Stimulated activated naive CD8-positive, alpha-beta T cell treated with anti-CD3 and anti-CD28 coated beads, Interleukin-15, Interleukin-2, amounts not matched to agents 100 ng/mL and 50 ng/mL, for 24 hours (primary cell): ENCODE data around the gene ARHGEF17.
A peak's percentile ranks its signal among the peaks of the same experiment; 100 is the strongest.

Experiments
- H3K27ac Mint-ChIP-seq: one replicate; pipeline ENCODE4 v1.8.0; 2021; ENCODE audit warnings: mild to moderate bottlenecking, mixed read lengths
- H3K27me3 Mint-ChIP-seq: one replicate; pipeline ENCODE4 v1.8.0; 2021; ENCODE audit warnings: mixed read lengths
- H3K36me3 Mint-ChIP-seq: one replicate; pipeline ENCODE4 v1.8.0; 2021; ENCODE audit warnings: low read depth, mixed read lengths
- H3K4me1 Mint-ChIP-seq: one replicate; pipeline ENCODE4 v1.8.0; 2021; ENCODE audit warnings: low read depth, mixed read lengths
- H3K4me3 Mint-ChIP-seq: one replicate; pipeline ENCODE4 v1.8.0; 2021; ENCODE audit warnings: mild to moderate bottlenecking, mixed read lengths
- H3K9me3 Mint-ChIP-seq: one replicate; pipeline ENCODE4 v1.8.0; 2021; ENCODE audit warnings: mixed read lengths

The ARHGEF17 gene

GRCh38 chr11:73404506-73405145 is 96.5 kb downstream of the ARHGEF17 start:
- Mint-ChIP-seq H3K36me3 (peaks cover 13% of the 10 kb centered on the region), H3K4me1 (no peaks in the 10 kb centered on the region), H3K27ac (no peak overlapping the region), H3K4me3 (no peak overlapping the region), H3K27me3 (no peaks in the 10 kb centered on the region), H3K9me3 (no peaks in the 10 kb centered on the region)

GRCh38 chr11:73405146-73405510 is 97.1 kb downstream of the ARHGEF17 start:
- H3K27me3 Mint-ChIP-seq: no peaks in the 10 kb centered on the region
- H3K9me3 Mint-ChIP-seq: no peaks in the 10 kb centered on the region
- peaks cover 13% of the 10 kb centered on the region for H3K36me3 Mint-ChIP-seq
- no peak overlapping the region for H3K27ac Mint-ChIP-seq
- no peaks in the 10 kb centered on the region for H3K4me1 Mint-ChIP-seq
- no peak overlapping the region for H3K4me3 Mint-ChIP-seq

- Mint-ChIP-seq H3K4me1 (no peaks in the 10 kb centered on the region), H3K4me3 (no peak overlapping the region), H3K27ac (no peak overlapping the region), H3K36me3 (peaks cover 13% of the 10 kb centered on the region), H3K9me3 (no peaks in the 10 kb centered on the region), H3K27me3 (no peaks in the 10 kb centered on the region)
Measured at GRCh38 chr11:73406131-73406530, 98.1 kb downstream of the ARHGEF17 start.

GRCh38 chr11:73406619-73407018 is 98.5 kb downstream of the ARHGEF17 start:
- Mint-ChIP-seq H3K4me1 (no peaks in the 10 kb centered on the region), H3K4me3 (no peak overlapping the region), H3K27ac (no peak overlapping the region), H3K36me3 (peaks cover 13% of the 10 kb centered on the region), H3K9me3 (no peaks in the 10 kb centered on the region), H3K27me3 (no peaks in the 10 kb centered on the region)

GRCh38 chr11:73409431-73409830 is 101.4 kb downstream of the ARHGEF17 start:
- no peaks in the 10 kb centered on the region for H3K9me3 Mint-ChIP-seq
- no peak overlapping the region for H3K27ac Mint-ChIP-seq
- peaks cover 13% of the 10 kb centered on the region for H3K36me3 Mint-ChIP-seq
- no peak overlapping the region for H3K4me3 Mint-ChIP-seq
- no peaks in the 10 kb centered on the region for H3K4me1 Mint-ChIP-seq
- no peaks in the 10 kb centered on the region for H3K27me3 Mint-ChIP-seq

- Mint-ChIP-seq H3K36me3 (peaks cover 13% of the 10 kb centered on the region), H3K27me3 (no peaks in the 10 kb centered on the region), H3K27ac (no peak overlapping the region)
Measured at GRCh38 chr11:73410627-73411026, 102.6 kb downstream of the ARHGEF17 start.

GRCh38 chr11:73411031-73411430 is 103.0 kb downstream of the ARHGEF17 start:
- Mint-ChIP-seq H3K4me3 (no peak overlapping the region), H3K27me3 (no peaks in the 10 kb centered on the region), H3K27ac (no peak overlapping the region), H3K36me3 (peaks cover 13% of the 10 kb centered on the region), H3K9me3 (no peaks in the 10 kb centered on the region), H3K4me1 (peaks cover 3% of the 10 kb centered on the region)

More at GRCh38 chr11:73410627-73411026, 102.6 kb downstream of the ARHGEF17 start:
- Mint-ChIP-seq H3K4me3 (no peak overlapping the region), H3K4me1 (peaks cover 3% of the 10 kb centered on the region), H3K9me3 (no peaks in the 10 kb centered on the region)

- Mint-ChIP-seq H3K9me3 (no peaks in the 10 kb centered on the region), H3K27ac (no peak overlapping the region), H3K4me3 (no peak overlapping the region), H3K4me1 (peaks cover 3% of the 10 kb centered on the region), H3K36me3 (peaks cover 11% of the 10 kb centered on the region), H3K27me3 (no peaks in the 10 kb centered on the region)
Measured at GRCh38 chr11:73412308-73412707, 104.2 kb downstream of the ARHGEF17 start.

- Mint-ChIP-seq H3K27me3 (no peaks in the 10 kb centered on the region), H3K27ac (peak overlapping the region; percentile 12), H3K4me3 (no peak overlapping the region), H3K4me1 (peaks cover 3% of the 10 kb centered on the region), H3K9me3 (no peaks in the 10 kb centered on the region), H3K36me3 (peaks cover 11% of the 10 kb centered on the region)
Measured at GRCh38 chr11:73413256-73413655, 105.2 kb downstream of the ARHGEF17 start.

GRCh38 chr11:73414977-73415651 is 107.0 kb downstream of the ARHGEF17 start:
- no peak overlapping the region for H3K4me3 Mint-ChIP-seq
- no peak overlapping the region for H3K27ac Mint-ChIP-seq
- H3K27me3 Mint-ChIP-seq: no peaks in the 10 kb centered on the region
- peaks cover 13% of the 10 kb centered on the region for H3K36me3 Mint-ChIP-seq
- H3K9me3 Mint-ChIP-seq: no peaks in the 10 kb centered on the region
- peaks cover 3% of the 10 kb centered on the region for H3K4me1 Mint-ChIP-seq

GRCh38 chr11:73415854-73416615 is 108.0 kb downstream of the ARHGEF17 start:
- H3K4me1 Mint-ChIP-seq: peaks cover 3% of the 10 kb centered on the region
- peaks cover 13% of the 10 kb centered on the region for H3K36me3 Mint-ChIP-seq
- H3K27ac Mint-ChIP-seq: no peak overlapping the region
- H3K4me3 Mint-ChIP-seq: no peak overlapping the region
- no peaks in the 10 kb centered on the region for H3K9me3 Mint-ChIP-seq
- no peaks in the 10 kb centered on the region for H3K27me3 Mint-ChIP-seq

- Mint-ChIP-seq H3K36me3 (peaks cover 13% of the 10 kb centered on the region), H3K27me3 (no peaks in the 10 kb centered on the region), H3K4me1 (peaks cover 3% of the 10 kb centered on the region), H3K27ac (no peak overlapping the region), H3K9me3 (no peaks in the 10 kb centered on the region), H3K4me3 (no peak overlapping the region)
Measured at GRCh38 chr11:73416786-73417185, 108.7 kb downstream of the ARHGEF17 start.
